Measurements from ENCODE around the gene SPDYE3.
"Not testable (repeated sequence)": the region's sequence is repeated elsewhere in the genome, so short reads cannot be mapped to it uniquely, and the experiment has no call there.

The SPDYE3 gene, protein sequence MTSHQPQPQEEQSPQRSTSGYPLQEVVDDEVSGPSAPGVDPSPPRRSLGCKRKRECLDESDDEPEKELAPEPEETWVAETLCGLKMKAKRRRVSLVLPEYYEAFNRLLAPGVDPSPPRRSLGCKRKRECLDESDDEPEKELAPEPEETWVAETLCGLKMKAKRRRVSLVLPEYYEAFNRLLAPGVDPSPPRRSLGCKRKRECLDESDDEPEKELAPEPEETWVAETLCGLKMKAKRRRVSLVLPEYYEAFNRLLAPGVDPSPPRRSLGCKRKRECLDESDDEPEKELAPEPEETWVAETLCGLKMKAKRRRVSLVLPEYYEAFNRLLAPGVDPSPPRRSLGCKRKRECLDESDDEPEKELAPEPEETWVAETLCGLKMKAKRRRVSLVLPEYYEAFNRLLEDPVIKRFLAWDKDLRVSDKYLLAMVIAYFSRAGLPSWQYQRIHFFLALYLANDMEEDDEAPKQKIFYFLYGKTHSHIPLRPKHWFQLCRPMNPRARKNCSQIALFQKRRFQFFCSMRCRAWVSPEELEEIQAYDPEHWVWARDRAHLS

DNA sequence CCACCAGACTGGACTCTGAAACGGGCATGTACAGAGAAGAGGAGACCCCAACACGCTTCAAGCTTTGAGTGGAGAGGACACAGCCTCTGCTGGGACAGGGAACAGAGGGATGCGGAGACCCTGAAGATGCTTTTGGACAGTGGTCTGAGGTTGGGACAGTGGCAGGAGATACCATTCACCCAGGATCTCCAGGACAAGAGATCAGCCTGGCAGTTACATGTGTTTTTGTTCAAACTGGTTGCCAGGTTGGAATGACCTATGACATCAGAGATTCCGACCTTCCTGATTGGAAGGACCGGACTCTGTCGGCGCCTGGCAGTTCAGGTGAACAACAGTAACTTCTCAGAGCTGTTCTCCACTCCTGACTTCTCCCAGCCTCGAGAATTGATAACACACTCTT, at the start of gene SPDYE3:
TSS of gene SPDYE3 (plus strand) at position 301 of the 400 bp plus-strand sequence. CDS start 184 bp downstream, outside the sequence.
- not testable (repeated sequence) for DNase-seq

DNA sequence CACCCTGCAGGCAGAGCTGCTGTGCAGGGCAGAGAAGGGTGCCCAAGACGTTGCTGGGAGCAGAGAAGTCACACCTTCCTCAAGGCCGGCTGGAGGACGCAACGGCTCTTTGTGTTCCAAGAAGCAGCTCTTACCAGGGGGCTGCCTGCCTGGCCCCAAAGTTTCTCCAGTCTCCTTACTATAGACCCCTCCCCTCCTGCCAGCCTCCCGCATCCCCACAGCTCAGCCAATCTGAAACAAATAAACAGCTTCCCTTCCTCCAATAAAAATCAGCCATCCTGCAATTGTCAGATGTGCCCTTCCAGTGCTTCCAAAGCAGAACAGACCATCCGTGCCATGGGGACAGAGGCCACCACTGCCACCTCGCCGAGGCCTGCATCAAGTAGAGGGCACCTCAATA, 47.5 kb upstream of the SPDYE3 start:
- not testable (repeated sequence) for DNase-seq

DNA sequence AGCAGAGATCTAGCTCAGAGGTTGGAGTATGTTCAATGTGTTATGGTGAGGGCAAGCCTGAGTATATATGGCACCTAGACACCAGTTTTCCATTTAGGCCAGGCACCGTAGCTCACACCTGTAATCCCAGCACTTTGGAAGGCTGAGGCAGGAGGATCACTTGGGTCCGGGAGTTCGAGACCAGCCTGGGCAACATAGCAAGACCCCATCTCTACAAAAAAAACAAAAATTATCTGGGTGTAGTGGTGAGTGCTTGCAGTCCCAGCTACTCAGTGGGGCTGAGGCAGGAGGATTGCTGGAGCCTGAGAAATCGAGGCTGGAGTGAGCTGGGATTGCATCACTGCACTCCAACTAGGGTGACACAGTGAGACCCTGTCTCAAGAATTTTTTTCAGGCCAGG, 44.6 kb upstream of the SPDYE3 start:
- not testable (repeated sequence) for DNase-seq

DNA sequence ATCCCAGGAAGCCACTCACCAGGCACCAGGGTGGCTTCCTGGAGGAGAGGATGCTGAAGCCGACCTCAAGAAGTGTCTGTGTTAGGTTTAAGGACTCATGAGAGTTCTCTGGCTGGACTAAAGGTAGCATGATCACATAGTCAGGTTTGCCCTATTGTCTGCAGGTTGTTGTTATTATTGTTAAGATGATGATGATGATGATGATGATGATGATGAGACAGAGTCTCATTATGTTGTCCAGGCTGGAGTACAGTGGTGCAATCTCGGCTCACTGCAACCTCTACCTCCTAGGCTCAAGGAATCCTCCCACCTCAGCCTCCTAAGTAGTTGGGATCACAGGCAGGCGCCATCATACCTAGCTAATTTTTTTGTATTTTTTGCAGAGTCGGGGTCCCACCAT, 43.3 kb upstream of the SPDYE3 start:
- not testable (repeated sequence) for DNase-seq

DNA sequence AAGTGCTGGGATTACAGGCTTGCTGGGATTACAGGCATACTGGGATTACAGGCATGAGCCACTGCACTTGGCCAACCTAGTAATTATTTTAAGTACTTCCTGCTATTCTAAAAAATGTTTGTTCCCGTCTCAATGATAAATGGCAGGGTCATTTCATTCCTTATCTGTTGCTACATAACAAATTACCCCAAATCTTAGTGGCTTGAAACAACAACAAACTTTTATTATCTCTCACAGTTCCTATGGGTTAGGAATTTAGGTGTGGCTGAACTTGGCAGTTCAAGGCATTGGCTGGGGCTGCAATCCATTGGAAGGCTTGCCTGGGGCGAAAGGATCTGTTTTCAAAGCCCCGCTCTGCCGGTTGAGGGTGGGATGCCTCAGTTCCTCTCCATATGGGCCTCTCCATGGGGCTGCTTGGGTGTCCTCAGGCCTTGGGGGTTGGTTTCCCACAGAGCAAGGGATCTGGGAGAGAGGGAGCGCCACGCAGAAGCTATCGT, 42.8 kb upstream of the SPDYE3 start:
- DNase-seq, result not testable (repeated sequence)

DNA sequence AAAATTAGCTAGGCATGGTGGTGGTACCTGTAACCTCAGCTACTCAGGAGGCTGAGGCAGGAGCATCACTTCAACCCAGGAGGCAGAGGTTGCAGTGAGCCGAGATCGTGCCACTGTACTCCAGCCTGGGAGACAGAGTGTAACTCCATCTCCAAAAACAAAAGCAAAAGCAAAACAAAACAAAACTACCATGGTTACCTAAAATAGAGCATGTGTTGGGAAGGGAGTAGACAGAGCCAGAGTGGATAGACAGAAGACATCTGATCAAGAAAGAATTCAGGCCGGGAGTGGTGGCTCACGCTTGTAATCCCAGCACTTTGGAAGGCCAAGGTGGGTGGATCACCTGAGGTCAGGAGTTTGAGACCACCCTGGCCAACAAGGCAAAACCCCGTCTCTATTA, 41.7 kb upstream of the SPDYE3 start:
- not testable (repeated sequence) for DNase-seq

DNA sequence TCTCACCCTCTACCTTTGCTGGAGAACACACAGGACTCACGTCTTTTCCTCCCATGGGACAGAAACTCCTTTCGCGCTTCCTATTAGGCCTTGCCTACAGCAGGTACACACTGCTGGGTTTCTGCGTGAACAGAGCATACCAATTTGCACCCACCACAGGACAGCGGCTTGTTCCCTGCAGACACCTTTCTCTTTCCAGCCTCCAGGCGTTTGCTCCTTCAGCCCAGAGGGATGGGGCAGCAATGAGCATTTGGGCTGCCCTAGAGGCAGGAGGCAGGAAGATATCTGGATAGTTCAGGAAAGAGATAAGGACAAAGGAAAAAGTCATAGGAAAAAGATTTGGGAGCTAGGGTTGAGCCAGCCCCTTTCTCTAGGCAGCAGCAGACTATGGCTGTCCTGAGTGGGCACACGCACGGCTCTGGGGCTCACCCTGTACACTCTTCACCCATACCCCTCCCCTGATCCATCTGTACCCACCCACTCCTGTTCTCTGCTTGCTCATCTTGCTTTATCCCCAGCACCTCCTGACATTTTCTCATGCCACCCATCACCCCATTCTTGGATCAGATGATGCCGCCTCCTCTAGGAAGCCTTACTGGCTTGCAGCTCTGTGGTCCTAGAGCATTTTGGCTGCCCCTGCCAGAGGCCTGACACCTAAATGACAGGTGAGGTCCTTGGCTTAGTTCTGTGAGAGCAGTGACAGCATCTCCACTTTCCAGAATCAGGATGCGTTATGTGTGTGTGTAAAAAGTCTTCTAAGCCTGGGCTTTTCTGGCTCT, 40.7 kb upstream of the SPDYE3 start:
- no peak for DNase-seq

DNA sequence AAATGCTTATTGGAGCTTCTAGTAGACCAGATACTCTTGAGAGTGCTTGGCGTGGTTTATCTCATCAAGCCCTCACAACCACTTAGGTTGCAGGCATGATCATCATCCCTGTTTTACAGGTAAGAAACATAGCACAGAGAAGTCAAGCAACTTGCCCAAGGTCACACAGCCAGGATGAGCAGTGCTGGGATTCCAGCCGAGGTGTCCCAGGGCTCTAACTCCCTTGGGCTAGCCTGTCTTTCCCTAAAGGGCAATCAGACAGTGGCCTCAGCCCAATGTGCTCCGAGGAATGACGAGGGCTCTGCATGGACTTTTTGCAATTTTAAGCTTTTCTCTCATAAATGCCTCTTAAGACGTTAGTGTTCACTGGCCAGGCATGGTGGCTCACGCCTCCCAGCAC, 39.9 kb upstream of the SPDYE3 start:
- DNase-seq, result no peak

DNA sequence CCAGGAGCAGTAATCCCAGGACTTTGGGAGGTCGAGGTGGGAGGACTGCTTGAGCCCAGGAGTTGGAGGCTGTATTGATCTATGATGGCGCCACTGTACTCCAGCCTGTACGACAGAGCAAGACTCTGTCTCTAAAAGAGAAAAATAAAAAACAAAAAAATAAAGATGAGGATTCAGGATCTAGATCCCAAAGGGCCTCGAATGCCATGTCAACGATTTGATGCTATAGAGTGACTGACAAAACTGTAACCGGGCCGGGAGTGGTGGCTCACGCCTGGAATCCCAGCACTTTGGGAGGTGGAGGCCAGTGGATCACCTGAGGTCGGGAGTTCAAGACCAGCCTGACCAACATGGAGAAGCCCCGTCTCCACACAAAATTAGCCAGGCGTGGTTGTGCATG, 38.6 kb upstream of the SPDYE3 start:
- not testable (repeated sequence) for DNase-seq

DNA sequence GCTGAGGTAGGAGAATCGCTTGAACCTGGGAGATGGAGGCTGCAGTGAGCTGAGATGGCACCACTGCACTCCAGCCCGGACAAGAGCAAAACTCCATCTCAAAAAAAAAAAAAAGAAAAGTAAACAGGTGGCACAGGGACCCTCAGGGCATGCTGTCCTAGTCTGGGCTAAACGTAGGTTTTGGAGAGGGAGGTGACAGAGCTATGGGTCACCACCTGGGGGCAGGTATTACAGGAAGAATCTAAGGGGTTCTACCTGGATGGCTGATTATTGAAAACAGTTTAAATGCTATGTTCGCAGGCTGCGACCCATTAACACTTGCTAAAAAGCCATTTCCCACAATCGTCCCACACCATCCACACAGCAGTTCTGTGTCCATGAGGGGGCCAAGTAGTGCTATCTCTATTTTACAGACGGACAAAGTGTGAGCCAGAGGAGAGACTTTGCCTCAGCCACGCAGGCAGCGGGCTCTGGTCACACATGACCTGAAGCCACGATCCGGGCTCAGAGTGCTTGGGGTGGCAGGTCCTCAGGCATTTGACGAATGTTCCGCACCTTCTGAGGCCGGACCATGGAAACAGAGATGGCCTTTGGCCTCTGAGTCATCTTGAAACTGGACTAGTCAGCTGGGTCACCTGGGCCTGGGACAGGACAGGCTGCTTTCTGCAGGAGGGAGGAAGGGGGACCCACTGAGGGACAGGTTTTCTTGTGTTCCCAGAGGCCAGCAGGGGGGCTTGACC, 38.0 kb upstream of the SPDYE3 start:
- DNase-seq, result not testable (repeated sequence)

DNA sequence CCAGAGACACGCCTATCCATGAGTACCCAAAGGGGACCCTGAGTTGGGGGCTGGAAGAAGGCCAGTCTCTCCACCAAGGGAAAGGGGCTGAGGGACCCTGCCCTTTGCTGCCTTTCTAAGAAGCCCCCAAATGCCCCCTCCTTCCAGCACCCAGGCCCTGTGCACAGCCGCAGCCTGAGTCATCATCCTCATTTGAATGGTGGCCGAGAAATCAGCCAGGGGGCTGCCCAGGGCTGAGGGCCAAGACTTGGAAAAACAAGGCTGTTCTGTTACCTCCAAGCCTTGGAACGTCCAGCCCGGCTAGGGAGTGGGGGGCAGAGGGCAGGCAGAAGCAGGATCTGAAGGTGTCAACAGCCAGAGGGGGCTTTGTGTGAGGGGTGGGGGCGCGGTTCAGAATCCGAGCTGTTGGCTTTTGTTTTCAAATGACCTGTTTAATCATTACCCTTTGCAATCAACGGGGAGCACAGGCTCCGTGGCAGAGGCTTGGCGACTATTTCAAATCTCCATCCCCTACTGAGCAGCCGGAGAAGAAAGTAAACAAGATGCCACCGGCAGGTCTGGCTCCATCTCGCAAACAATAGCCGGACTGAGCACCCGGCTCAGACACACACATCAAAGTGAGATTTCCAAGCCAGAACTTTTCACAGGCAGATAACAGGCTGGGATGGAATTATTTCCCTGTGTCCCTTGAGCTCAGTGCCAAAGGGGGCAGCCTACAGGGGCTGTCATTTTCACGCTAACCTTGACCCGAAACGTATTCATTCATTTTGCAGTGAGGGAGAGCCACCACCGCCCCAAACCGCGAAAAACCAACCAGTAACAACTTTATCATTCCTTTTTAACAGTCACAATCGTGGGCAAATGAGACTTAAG, 37.2 kb upstream of the SPDYE3 start:
- not testable (repeated sequence) for DNase-seq

DNA sequence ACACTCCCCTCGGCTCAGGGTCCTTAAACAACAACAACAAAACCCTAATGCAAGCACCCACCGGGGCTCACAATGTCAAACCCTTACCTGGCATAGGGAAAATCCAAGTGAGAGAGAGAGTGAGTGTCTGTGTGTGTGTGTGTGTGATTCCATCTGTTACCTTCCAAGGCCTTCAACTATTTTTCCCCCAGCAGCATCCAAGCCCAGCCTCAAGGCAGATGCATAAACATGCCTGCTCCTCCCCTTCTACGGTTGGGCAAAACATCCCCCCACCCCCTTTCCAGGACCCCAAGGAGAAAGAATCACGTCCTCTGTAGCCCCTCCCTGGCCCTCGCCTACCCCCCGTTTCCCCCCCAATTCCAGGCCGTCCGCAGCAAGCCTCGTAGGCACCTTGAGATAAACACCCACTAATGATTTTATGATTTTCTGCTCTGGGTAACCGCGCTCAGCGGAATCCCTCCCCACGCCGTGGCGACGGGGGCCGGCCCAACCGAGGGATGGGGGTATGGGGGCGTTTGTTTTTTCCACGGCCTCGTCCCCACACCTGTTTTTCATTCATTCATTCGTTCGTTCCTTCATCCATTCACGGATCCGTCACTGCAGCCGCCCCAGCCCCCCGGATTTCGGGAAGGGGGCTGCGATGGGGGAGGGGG, 36.4 kb upstream of the SPDYE3 start:
- DNase-seq, result not testable (repeated sequence)

DNA sequence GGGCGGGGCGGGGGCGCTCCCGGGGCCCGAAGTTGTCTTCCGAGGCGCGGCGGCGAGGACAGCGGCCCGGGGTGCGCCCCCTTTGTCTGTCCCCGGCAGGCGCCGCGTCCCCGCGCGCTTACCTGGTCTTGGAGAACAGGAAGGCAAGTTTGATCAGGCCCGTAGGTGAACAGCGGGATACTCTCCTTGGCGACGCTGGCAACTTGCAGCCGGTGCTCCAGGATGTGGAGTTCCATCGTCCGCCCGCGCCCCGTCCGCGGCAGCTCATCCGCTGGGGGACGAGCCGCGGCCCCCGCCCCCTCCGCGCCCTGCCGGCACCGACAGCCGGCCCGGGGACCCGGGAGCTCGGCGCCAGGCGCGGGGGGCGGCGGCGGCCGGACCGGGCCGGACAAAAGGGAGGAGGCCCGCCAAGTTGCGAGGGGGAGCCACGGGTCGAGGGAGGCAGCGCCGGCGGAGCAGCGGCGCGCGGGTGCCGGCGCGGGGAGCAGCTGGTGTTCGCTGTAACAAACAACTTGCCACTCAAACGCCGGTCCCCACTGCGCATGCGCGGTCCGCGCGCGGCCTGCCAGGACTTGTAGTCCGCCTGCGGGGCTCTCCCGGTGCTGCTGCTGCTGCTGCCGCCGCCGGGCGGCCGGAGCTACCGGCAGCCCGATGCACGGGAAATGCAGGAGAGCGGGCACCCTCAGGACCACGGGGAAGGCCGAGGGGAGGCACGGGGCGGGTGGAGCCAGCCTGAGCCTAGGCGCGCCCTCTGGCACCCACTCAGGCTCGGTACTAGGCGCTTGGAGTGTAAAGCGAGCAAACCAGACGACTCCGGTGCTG, 35.6 kb upstream of the SPDYE3 start:
- peak; percentile 49 for DNase-seq

DNA sequence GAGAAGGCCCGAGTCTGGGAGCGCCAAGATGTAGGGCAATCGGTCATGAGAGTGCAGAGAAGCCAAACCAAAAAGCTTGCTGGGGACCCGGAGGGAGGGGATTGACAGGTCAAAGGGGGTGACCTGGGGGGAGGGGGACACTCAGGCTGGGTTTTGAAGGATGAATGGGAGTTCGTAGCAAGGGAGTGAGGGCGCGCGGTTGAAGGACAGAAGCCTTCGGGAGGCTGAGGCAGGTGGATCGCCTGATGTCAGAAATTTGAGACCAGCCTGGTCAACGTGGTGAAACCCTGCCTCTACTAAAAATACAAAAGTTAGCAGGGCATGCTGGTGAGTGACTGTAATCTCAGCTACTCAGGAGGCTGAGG, 35.0 kb upstream of the SPDYE3 start:
- not testable (repeated sequence) for DNase-seq

DNA sequence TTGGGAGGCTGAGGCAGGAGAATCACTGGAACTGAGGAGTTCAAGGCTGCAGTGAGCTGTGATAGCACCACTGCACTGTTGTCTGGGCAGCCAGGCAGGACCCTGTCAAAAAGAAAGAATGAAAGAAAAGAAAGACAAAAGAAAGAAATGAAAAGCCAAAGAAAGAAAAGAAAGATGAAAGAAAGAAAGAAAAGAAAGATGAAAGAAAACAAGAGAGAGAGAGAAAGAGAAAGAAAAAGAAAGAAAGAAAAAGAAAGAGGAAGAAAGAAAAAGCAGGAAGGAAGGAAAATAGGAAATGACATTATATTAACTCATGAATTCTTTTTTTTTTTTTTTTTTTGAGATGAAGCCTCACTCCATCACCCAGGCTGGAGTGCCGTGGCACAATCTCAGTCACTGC, 32.4 kb upstream of the SPDYE3 start:
- DNase-seq, result no peak

DNA sequence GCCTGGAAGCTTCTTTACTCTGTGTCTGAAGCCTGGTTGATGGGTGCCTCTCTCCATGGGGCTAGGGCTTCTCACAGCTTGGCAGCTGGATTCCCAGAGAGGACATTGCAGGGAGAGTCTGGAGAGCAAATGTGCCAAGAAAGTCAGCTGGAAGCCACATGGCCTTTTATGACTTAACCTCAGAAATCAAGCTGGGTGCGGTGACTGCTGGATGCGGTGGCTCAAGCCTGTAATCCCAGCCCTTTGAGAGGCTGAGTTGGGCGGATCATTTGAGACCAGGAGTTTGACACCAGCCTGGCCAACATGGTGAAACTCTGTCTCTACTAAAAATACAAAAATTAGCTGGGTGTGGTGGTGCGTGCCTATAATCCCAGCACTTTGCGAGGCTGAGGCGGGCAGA, 31.4 kb upstream of the SPDYE3 start:
- DNase-seq, result not testable (repeated sequence)

DNA sequence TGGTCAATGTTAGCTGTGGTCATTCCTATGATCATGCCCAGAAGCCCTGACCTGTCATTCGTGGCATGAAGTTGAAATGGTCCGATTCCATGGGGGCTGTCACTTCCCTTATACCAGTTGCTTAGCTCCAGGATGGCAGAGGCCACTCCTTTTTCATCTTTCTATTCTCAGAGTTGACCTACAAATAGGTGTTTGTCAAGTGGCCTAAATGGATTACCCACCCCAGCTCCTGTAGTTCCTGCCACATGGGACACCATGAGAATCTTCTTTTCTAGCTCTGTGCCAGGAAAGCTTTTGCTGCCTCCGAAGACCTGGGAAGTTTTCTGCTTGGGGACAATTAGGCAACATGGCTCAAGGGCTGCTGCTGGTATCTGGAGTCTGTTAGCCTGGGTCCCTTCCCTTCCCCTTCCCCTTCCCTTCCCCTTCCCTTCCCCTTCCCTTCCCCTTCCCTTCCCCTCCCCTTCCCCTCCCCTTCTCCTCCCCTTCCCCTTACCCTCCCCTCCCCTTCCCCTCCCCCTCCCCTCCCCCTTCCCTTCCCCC, 25.4 kb upstream of the SPDYE3 start:
- not testable (repeated sequence) for DNase-seq

DNA sequence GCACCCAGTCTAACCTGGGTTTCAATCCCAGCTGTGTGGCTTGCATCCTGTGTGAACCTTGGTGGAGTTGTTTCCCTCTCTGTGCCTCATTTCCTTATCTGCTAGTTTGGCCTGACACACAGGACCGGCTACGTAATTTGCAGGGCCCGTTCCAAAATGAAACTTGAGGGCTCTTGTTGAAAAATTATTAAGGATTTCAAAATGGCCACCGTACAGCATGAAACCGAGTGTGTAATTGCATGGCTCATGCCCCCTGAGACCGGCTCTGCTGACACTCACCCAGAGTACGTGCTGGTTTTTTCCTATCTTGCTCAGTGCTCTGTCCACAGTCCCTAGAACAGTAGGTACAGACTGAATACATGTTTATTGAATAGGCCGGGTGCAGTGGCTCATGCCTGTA, 24.4 kb upstream of the SPDYE3 start:
- not testable (repeated sequence) for DNase-seq

DNA sequence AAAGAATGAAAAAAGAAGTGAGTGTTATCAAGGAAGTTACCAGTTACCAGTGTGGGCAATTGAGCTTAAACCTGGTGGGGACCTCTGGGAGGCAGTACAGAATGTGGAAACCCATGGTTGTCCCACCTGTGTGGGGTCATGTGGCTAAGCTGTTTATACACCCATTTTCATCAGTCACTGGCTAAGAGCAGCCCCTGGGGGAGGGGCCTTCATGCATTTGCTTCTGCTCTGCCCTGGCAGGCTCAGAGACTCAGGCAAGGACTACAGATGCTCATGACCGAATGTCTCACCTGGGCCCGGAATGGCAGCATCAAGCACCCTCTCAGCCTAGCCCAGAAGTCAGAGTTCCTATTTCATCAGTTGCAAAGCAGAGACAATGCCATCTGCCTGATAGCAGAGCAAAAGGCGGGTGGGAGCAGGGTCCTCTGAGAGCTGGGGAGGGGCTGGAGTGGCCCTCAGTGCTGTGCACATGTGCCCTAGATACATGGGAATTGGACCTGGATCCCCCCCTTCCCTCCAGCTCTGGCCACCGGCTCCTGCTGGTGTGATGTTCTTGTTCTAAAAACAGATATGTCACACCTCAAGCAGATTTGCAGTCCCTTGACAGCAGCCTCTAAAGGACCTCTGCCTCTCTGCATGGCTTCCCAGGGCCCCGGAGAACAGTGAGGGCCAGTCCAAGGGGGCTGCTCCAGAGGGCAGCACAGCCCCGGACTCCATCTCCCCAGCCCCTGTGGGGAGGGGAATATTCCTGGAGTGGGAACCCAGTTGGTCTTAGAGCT, 20.1 kb upstream of the SPDYE3 start:
- DNase-seq, result not testable (repeated sequence)
